T-helper 1 cell treated with Interleukin-12 subunit alpha and Interleukin-12 subunit beta and Interleukin-4 antibody, amounts not matched to agents 30 μg/mL and 1 μg/mL, for 36 hours (primary cell): ENCODE measurements around the gene ARID1B.

Experiments
- H3K27ac Mint-ChIP-seq: one replicate; pipeline ENCODE4 v1.8.0; 2021; ENCODE audit warnings: mild to moderate bottlenecking, mixed read lengths
- H3K27me3 Mint-ChIP-seq: one replicate; pipeline ENCODE4 v1.8.0; 2021; ENCODE audit warnings: low read depth, mixed read lengths
- H3K36me3 Mint-ChIP-seq: one replicate; pipeline ENCODE4 v1.8.0; 2021; ENCODE audit warnings: low read depth, mixed read lengths
- H3K4me1 Mint-ChIP-seq: one replicate; pipeline ENCODE4 v1.8.0; 2021; ENCODE audit warnings: low read depth, mixed read lengths
- H3K4me3 Mint-ChIP-seq: one replicate; pipeline ENCODE4 v1.8.0; 2021; ENCODE audit warnings: mild to moderate bottlenecking, moderate library complexity, mixed read lengths
- H3K9me3 Mint-ChIP-seq: one replicate; pipeline ENCODE4 v1.8.0; 2021; ENCODE audit warnings: mixed read lengths

The ARID1B gene

DNA sequence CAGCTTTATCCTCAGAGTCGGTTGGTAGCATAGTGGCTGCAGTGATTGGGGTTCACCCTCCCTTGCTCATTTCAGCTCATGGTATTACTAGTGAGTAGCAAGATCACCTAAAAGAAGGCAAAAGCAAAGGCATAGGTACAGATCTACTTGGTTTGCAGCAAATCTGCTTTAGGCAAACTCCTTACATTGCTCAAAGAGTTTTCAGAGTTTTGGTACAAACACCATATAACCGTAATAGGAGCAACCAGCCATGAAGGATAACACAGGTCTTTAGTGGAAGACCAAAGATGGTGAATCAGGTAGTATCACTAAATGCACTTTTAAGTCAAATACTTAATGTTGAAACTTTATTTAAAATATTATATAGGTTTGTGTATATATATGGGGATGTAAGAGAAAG is 172.9 kb downstream of the ARID1B start:
- Mint-ChIP-seq H3K9me3 (no peaks in the 10 kb centered on the region), H3K4me1 (peaks cover 24% of the 10 kb centered on the region), H3K27ac (no peak overlapping the region), H3K36me3 (no peaks in the 10 kb centered on the region), H3K4me3 (no peak overlapping the region), H3K27me3 (no peaks in the 10 kb centered on the region)

DNA sequence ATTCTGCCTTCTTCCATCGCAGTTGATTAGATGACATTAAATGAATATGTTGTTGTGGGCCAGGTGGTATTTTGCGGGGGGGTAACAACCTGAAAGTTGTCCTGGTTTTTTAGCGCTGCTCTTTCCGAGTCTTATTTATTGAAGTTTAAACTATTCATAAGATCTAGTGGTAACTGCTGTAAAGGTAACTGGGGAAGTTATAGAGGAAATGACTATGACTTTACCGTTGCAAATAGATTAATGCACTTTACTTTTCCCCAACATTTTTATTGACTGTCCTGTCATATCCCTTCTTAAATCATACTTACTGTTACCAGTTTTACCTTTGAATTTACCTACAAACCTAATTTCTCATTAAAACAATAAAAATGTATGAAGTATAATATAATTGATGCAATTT is 173.4 kb downstream of the ARID1B start:
- Mint-ChIP-seq H3K27me3 (no peaks in the 10 kb centered on the region), H3K4me3 (no peak overlapping the region), H3K27ac (no peak overlapping the region), H3K36me3 (no peaks in the 10 kb centered on the region), H3K4me1 (peaks cover 24% of the 10 kb centered on the region), H3K9me3 (no peaks in the 10 kb centered on the region)

DNA sequence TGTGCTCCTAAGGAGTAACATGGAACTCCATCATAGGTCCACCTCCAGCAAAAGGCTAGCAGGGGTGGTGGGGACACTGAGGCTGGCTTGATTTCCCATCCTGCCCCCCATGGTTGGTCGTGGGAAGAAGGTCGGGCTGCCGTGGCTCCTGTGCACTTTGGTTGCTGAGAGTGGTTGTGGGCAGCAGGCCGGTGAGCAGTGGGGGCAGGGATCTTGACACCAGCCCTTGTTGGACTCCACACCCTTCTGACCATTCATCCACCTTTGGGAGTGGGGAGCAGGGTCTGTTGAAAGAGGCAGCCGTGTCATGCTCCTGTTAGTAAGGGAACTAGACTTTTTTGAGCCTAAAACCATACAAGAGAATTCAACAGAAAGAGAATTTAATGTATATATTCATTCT is 175.2 kb downstream of the ARID1B start:
- Mint-ChIP-seq H3K9me3 (no peaks in the 10 kb centered on the region), H3K36me3 (no peaks in the 10 kb centered on the region), H3K27ac (no peak overlapping the region), H3K4me1 (peaks cover 31% of the 10 kb centered on the region), H3K27me3 (no peaks in the 10 kb centered on the region), H3K4me3 (no peak overlapping the region)

DNA sequence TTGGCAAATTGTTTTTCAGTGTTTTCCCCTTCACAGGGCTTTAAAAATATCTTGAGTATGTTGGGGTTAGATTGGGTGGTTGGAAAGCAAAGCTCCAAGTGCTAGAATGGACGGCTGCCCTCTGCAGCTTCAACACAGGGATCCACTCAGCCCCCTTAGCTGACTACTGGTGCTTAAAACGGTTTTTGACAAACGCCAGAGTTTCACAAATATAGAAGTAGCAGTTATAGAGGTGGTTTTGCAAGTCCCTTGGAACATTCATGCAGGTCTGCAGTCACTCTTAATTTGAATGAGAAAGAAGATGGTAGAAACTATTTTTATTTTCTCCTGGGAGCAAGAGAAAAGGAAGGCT is 175.9 kb downstream of the ARID1B start:
- H3K27me3 Mint-ChIP-seq, result no peaks in the 10 kb centered on the region
- H3K27ac Mint-ChIP-seq, result no peak overlapping the region
- H3K9me3 Mint-ChIP-seq, result no peaks in the 10 kb centered on the region
- H3K36me3 Mint-ChIP-seq, result no peaks in the 10 kb centered on the region
- H3K4me3 Mint-ChIP-seq, result no peak overlapping the region
- H3K4me1 Mint-ChIP-seq, result peaks cover 38% of the 10 kb centered on the region

DNA sequence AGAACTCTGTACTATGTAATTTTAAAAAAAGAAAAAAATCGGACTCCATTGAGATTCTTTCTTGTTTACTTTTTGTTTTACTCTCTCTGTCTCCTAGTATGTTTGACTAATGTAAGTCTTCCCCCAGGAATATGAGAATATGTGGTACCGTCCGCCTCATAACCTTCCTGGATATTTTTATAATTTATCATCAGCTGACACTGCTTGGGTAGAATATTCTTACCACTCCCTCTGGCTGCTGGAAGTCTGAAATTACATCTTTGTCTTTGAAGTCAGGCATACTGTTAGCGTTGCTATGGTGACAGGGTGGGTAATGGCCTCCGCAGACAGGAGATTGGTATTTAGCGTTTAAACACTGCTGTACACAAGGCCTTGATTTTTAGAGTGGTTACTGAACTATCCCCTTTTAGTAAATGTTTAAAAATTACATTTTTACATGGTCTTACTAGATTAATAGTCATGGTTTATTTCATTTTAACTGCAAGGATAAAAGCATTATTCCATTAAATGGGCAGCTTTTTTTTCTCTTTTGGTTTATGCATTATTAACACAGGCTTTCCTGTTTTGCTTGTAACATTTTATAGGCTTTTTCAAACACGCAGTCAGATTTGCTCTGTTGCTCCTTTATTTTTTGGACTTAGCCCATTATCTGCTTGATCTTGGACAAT is 176.4 kb downstream of the ARID1B start:
- no peaks in the 10 kb centered on the region for H3K36me3 Mint-ChIP-seq
- peaks cover 41% of the 10 kb centered on the region for H3K4me1 Mint-ChIP-seq
- H3K9me3 Mint-ChIP-seq, result no peaks in the 10 kb centered on the region
- H3K27ac Mint-ChIP-seq, result no peak overlapping the region
- H3K27me3 Mint-ChIP-seq, result no peaks in the 10 kb centered on the region
- H3K4me3 Mint-ChIP-seq, result no peak overlapping the region

DNA sequence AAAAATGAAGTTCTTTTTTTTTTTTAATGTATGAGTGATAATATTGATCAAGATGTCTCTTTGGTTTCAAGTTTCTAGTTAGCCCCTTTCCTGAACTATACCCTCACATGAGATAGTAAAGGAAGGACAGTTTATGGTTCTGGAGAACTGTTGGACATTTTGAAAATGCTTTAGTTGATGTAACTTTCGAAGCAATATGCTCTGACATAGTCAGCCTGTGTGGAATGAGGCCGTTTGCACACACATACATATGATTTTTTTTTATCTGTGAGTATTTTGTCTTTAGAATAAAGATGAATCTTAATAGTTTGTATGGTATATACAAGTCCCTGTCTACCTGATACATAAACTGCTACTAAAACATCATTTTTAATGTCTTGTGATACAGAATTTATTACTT is 177.0 kb downstream of the ARID1B start:
- H3K9me3 Mint-ChIP-seq, result no peaks in the 10 kb centered on the region

DNA sequence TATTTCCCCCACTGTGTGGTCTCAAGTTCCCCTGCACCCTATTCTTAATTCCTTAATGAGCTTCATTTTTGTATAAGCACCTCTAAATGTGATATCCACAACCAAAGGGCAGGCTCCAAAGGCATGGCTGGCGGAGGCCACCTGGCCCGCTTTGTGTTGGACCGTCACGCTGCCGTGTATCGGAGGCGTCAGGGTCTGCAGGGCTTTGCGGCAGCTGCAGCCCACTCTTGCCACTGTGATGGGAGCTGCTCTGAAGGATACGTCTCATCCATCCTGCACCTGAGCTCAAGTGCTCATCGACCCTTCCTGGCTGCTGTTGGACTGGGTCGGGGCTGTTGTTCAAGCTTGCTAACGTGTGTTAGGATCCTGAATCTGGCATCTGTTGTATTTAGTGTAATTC is 177.6 kb downstream of the ARID1B start:
- no peaks in the 10 kb centered on the region for H3K27me3 Mint-ChIP-seq
- no peak overlapping the region for H3K4me3 Mint-ChIP-seq
- H3K9me3 Mint-ChIP-seq, result no peaks in the 10 kb centered on the region
- peaks cover 38% of the 10 kb centered on the region for H3K4me1 Mint-ChIP-seq
- no peak overlapping the region for H3K27ac Mint-ChIP-seq
- no peaks in the 10 kb centered on the region for H3K36me3 Mint-ChIP-seq

More for the DNA sequence above, 177.0 kb downstream of the ARID1B start:
- Mint-ChIP-seq H3K27me3 (no peaks in the 10 kb centered on the region), H3K4me3 (no peak overlapping the region), H3K36me3 (no peaks in the 10 kb centered on the region), H3K27ac (no peak overlapping the region), H3K4me1 (peaks cover 38% of the 10 kb centered on the region)

DNA sequence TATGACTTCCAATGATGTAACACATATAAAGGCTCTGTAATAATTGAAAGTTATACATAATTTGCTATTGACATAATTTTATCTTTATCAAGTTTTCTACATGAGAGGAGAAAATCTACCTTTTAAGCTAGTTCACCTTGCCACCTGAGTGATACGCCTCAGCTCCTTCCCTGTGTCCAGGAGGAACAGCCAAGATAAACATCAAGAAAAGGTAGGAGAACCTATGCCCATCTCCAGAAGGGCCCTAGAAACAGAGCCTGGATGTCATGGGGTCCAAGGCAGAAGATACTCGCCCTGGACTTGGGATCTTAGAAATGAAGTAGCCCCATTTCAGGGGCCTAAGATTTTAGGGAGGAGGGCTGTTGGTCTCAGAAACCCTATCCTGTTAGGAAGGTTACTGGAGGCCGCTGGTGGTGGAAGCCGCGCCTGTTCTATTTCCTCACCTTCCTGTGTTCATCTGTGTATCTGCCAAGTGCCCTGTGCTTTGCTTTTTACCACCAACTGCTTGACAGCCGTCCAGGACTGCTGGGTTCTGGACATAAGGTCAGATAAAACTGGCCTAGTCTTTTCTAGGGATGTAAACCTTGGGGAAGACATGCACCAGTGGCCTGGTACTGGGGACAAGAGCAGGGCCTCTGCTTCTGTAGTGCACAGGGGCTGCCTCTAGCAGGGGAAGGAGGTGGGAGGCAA is 178.5 kb downstream of the ARID1B start:
- Mint-ChIP-seq H3K4me3 (no peak overlapping the region), H3K27me3 (no peaks in the 10 kb centered on the region), H3K36me3 (no peaks in the 10 kb centered on the region), H3K9me3 (no peaks in the 10 kb centered on the region), H3K27ac (no peak overlapping the region), H3K4me1 (peaks cover 37% of the 10 kb centered on the region)

DNA sequence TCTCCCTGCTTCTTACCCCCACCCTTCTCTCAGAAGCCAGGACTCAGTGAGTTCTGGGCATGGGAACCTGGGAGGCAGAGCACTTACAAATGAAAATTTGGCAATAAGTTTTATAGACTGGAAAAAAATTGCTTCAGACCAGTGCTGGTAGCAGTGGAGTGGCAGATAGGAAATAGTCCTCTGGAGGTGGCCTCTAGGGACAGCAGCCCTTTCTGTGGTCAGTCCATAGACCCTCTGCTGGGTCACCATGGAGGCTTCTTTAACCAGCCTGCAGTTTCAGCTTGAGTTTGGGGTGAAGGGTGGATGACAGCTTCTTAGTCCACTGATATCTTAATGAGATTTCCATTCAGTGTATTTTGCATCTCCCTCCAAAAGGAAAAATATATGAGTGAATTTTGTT is 179.1 kb downstream of the ARID1B start:
- Mint-ChIP-seq H3K27ac (no peak overlapping the region), H3K27me3 (no peaks in the 10 kb centered on the region), H3K36me3 (no peaks in the 10 kb centered on the region), H3K9me3 (no peaks in the 10 kb centered on the region), H3K4me3 (no peak overlapping the region), H3K4me1 (peaks cover 37% of the 10 kb centered on the region)

DNA sequence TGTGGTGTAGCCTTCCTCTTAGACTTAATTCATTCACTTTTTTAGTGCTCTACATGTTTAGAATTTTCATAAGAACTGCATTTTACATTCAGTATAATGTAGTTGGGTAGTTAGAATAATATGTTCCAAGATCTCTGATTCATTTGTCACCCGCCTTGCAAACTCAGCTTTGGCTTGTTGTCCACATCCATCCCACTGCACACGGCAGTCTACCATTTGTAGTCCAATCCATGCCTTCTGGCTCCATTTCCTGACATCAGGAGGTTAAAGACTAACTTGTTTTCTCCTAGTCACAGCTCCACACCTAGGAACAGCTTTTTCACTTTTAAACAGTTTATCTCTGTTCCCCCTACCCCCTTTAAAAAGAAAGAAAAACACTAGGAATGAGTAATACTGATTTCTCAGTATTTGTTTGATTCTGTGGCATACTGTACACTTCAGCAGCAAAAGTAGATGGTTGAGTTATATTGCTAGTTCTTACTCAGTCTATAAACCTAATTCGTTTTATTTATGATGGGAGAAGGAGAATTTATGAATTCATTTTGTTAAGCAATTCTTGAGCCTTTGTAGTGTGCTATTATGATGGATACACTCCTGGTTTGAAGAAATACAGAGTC is 180.9 kb downstream of the ARID1B start:
- Mint-ChIP-seq H3K4me3 (no peak overlapping the region), H3K9me3 (no peaks in the 10 kb centered on the region), H3K4me1 (peaks cover 35% of the 10 kb centered on the region), H3K27me3 (no peaks in the 10 kb centered on the region), H3K36me3 (no peaks in the 10 kb centered on the region), H3K27ac (no peak overlapping the region)

DNA sequence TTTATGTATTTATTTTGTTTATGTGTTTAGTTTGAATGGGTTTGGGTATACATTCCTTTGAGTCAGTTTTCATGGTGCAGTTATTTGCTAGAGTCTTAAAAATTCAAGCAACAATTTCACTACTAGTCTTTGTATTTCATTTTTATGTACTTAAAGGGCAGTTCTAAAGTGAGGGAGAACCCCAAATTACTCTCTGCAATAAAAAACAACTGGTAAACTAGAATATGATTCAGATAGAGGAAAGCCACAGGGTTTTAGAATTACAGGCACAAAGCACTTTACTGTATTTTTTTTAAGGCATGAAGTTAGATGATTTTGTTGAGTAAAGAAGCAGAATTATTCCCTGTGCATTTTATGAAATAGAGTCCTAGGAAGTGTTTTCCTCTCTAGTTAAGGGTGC is 183.3 kb downstream of the ARID1B start:
- Mint-ChIP-seq H3K27me3 (no peaks in the 10 kb centered on the region), H3K36me3 (no peaks in the 10 kb centered on the region), H3K27ac (no peak overlapping the region), H3K9me3 (no peaks in the 10 kb centered on the region), H3K4me3 (no peak overlapping the region), H3K4me1 (peaks cover 26% of the 10 kb centered on the region)

DNA sequence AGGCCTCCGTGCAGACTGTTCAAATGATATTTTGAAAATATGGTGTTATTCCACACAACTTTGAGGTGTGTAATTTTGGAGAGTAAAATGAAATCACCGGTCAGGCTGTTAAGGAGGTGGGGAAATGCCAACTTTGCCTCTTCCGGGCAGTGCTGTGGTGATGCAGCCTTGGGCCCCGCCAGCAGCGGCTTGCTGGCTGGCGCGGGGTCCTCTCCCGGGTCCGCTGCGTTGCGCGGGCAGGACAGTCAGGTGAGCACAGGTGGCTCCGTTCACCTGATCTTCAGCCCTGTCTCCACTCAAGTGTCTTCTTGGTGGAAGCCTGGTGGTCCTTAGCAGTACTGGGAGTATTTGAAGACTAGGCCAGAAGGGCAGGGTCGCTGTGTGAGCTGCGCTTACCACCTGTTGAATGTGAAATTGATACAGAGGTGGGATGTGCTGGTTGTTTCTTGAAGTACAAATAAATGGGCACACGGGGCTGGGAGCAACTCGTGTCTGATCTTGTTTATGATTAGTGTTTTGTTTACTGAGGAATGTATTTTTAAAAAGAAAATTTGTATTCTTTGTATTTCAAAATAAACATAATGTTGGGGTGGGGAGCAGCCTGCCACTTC is 184.2 kb downstream of the ARID1B start:
- no peaks in the 10 kb centered on the region for H3K27me3 Mint-ChIP-seq
- no peak overlapping the region for H3K4me3 Mint-ChIP-seq
- no peak overlapping the region for H3K27ac Mint-ChIP-seq
- no peaks in the 10 kb centered on the region for H3K36me3 Mint-ChIP-seq
- no peaks in the 10 kb centered on the region for H3K9me3 Mint-ChIP-seq
- H3K4me1 Mint-ChIP-seq, result peaks cover 26% of the 10 kb centered on the region

DNA sequence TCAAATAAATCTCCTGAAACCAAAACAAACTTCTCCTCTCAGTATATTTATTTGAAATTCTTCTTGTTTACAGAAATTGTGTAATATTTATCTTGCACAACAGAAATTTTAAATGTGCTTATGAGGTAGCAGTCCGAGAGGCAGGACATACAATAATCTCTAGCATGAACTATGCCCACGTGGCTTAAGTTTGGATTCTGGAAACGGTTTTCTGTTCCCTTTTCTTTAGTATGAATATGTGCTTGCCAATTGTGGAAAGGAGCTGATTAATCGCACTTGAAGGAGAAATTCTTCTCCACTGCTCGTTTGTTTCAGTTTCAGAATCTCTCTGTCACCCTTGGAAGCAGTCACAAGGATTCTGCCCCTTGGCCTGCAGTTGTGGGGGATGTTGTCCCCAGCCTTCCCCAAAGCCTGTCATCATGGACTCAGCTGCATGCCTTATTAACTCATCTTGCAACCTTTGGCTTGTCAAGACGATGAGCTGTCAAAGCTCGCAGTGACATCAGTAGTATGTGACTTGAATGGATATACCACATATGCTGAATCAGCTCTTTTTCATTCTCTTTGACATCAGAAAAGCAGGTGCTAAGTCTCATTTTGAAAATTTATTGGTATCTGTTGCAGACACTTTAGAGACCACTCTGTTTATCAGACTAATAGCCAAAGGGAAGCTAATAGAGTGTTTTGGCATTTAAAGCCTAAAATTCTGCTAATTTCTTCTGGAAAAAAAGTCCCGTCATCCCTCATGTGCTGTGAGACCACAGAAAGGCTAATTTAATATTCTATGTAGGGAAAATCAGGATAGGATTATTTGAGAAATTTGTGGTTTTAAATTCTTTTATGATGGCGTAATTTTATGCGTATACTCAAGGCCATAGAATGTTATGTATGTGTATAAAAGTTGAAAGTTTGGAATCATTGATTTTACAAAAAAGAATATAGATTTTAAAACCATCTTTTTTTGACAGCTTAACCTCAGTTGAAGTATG is 186.8 kb downstream of the ARID1B start:
- Mint-ChIP-seq H3K4me3 (no peak overlapping the region), H3K9me3 (no peaks in the 10 kb centered on the region), H3K27me3 (no peaks in the 10 kb centered on the region), H3K4me1 (peaks cover 11% of the 10 kb centered on the region), H3K36me3 (no peaks in the 10 kb centered on the region), H3K27ac (no peak overlapping the region)

DNA sequence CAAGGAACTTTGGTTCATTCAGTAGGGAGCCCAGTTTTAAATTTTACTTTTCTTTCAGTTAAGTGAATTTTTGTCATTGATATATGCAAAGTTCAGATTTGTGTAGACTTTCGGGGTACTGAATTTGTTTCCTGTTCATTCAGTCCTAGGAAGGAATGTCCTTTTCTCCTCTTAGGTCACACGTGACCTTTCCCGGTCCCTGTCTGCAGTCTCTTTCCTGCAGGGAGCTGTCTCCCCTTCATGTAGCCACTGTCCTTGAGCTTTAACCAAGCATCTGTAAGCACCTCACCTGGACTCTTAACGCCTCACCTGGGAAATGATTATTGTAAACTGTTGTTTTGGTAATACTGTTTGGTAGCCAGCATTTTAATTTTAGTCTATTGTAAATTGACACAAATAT is 190.7 kb downstream of the ARID1B start:
- Mint-ChIP-seq H3K27me3 (no peaks in the 10 kb centered on the region), H3K36me3 (no peaks in the 10 kb centered on the region), H3K9me3 (no peaks in the 10 kb centered on the region), H3K4me1 (peaks cover 14% of the 10 kb centered on the region), H3K4me3 (no peak overlapping the region), H3K27ac (no peak overlapping the region)
